HepG2 (cell line): Measurements from ENCODE around the gene AHNAK. TPM values are rescaled to one million over a fixed set of nuclear protein-coding genes. Genes with fewer than 3 reads are reported as not detected.

ENCODE experiments used
- HMG20A ChIP-seq: IDR thresholded peaks from 2 replicates; pipeline ENCODE4 v1.6.1; 2016; ENCODE audit warnings: borderline replicate concordance
- HNF4G ChIP-seq, 2 experiments: sonication (generic) in 1 of 2; formaldehyde crosslinking in 1 of 2; IDR thresholded peaks; 2 replicates each; pipeline versions ENCODE4 v1.4.0 to v1.6.1; 2011 to 2020; ENCODE audit warnings: borderline replicate concordance in 2 of 2, low read depth in 2 of 2, mild to moderate bottlenecking in 2 of 2, low read length in 1 of 2, missing genetic modification reagents in 1 of 2, moderate library complexity in 1 of 2
- KMT2A ChIP-seq: sonication (generic); formaldehyde crosslinking; IDR thresholded peaks from 2 replicates; pipeline ENCODE4 v1.4.0; 2020; ENCODE audit warnings: missing genetic modification reagents
- MIER2 ChIP-seq: IDR thresholded peaks from 2 replicates; pipeline ENCODE4 v1.6.1; 2016; ENCODE audit warnings: missing biosample characterization, missing genetic modification reagents
- ZBTB20 ChIP-seq: sonication (generic); formaldehyde crosslinking; IDR thresholded peaks from 2 replicates; pipeline ENCODE4 v1.8.1; 2023; ENCODE audit warnings: missing genetic modification reagents, low read depth, mild to moderate bottlenecking, borderline replicate concordance
- ZBTB21 ChIP-seq: sonication (generic); formaldehyde crosslinking; IDR thresholded peaks from 2 replicates; pipeline ENCODE4 v1.4.0; 2020; ENCODE audit warnings: missing genetic modification reagents
- ZNF558 ChIP-seq: sonication (generic); formaldehyde crosslinking; IDR thresholded peaks from 2 replicates; pipeline ENCODE4 v1.9.0; 2022; ENCODE audit warnings: mild to moderate bottlenecking, missing genetic modification reagents, borderline replicate concordance
- polyA plus RNA-seq, 8 experiments: library from polyadenylated mRNA; depleted of rRNA in 3 of 8; stranded (reverse) in 7 of 8; unstranded in 1 of 8; fragments of >200 nt; fragmentation: Illumina TruSeq in 4 of 8; extraction: Trizol in 4 of 8; gene quantifications; 2 replicates each; pipeline versions ENCODE4 v1.2.1 to v1.2.3, GENCODE V29; 2011 to 2016; ENCODE audit warnings: low read depth in 4 of 8, missing spikeins in 1 of 8, mixed read lengths in 1 of 8; ENCODE audit not compliant: insufficient read depth in 1 of 8
- total RNA-seq, 5 experiments: library from RNA; depleted of rRNA; stranded (reverse); fragments of >200 nt; fragmentation: Illumina TruSeq; extraction: Trizol; gene quantifications; 2 replicates each; pipeline ENCODE4 v1.2.3, GENCODE V29; 2016; ENCODE audit warnings: low read depth in 1 of 5
- TF ChIP-seq, protein P1 (sequence below): sonication (generic); formaldehyde crosslinking; IDR thresholded peaks from 2 replicates; pipeline ENCODE4 v1.5.1; 2020; ENCODE audit warnings: mild to moderate bottlenecking, missing genetic modification reagents, borderline replicate concordance

Gene AHNAK
- total and polyA plus RNA-seq, 2 of the 13 experiments (the other 11 are each of a cell fraction or from before 2014, with no cell fraction given) = 23.4 to 25.0 TPM

GRCh38 chr11:62432695-62433094, 113.9 kb downstream of the AHNAK start (continued):
- TF ChIP-seq HNF4G (IDR thresholded peaks at IDR 0.05; ENCODE audit: borderline replicate concordance, low read depth, low read length) (no peak), HNF4G (CRISPR knock-in tag; IDR thresholded peaks at IDR 0.05; ENCODE audit: borderline replicate concordance, low read depth) (no peak), HMG20A (peak; percentile 71; the same call in 1 of the 2 replicates), ZBTB20 (CRISPR knock-in tag) (no peak), KMT2A (CRISPR knock-in tag) (no peak), ZBTB21 (no peak), ZNF558 (CRISPR knock-in tag) (0 out of 2 replicates have a peak, but pooled peaks have one; percentile 46), MIER2 (CRISPR knock-in tag) (no peak)
- TF ChIP-seq, protein P1, sequence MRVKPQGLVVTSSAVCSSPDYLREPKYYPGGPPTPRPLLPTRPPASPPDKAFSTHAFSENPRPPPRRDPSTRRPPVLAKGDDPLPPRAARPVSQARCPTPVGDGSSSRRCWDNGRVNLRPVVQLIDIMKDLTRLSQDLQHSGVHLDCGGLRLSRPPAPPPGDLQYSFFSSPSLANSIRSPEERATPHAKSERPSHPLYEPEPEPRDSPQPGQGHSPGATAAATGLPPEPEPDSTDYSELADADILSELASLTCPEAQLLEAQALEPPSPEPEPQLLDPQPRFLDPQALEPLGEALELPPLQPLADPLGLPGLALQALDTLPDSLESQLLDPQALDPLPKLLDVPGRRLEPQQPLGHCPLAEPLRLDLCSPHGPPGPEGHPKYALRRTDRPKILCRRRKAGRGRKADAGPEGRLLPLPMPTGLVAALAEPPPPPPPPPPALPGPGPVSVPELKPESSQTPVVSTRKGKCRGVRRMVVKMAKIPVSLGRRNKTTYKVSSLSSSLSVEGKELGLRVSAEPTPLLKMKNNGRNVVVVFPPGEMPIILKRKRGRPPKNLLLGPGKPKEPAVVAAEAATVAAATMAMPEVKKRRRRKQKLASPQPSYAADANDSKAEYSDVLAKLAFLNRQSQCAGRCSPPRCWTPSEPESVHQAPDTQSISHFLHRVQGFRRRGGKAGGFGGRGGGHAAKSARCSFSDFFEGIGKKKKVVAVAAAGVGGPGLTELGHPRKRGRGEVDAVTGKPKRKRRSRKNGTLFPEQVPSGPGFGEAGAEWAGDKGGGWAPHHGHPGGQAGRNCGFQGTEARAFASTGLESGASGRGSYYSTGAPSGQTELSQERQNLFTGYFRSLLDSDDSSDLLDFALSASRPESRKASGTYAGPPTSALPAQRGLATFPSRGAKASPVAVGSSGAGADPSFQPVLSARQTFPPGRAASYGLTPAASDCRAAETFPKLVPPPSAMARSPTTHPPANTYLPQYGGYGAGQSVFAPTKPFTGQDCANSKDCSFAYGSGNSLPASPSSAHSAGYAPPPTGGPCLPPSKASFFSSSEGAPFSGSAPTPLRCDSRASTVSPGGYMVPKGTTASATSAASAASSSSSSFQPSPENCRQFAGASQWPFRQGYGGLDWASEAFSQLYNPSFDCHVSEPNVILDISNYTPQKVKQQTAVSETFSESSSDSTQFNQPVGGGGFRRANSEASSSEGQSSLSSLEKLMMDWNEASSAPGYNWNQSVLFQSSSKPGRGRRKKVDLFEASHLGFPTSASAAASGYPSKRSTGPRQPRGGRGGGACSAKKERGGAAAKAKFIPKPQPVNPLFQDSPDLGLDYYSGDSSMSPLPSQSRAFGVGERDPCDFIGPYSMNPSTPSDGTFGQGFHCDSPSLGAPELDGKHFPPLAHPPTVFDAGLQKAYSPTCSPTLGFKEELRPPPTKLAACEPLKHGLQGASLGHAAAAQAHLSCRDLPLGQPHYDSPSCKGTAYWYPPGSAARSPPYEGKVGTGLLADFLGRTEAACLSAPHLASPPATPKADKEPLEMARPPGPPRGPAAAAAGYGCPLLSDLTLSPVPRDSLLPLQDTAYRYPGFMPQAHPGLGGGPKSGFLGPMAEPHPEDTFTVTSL (CRISPR knock-in tag) = peak; percentile 70; the same call in 1 of the 2 replicates
- TF ChIP-seq, all 625 proteins: peak for 68
